CD14-positive monocyte (primary cell): Measurements from ENCODE around the gene DGAT2. TPM values are rescaled to one million over a fixed set of nuclear protein-coding genes. Genes with fewer than 3 reads are reported as not detected.

Source experiments
- DNase-seq, 3 donors: peaks; one replicate each; pipeline ENCODE4 v3.0.0-alpha.2; 2011 to 2022
- H2AFZ ChIP-seq: 2 replicates; pipeline ENCODE4 v1.6.0; 2012; ENCODE audit warnings: mild to moderate bottlenecking, low read depth, low read length, inconsistent platforms; ENCODE audit not compliant: insufficient read depth, poor library complexity, severe bottlenecking
- H3K27ac ChIP-seq, 2 donors: 1 replicate in 1 of 2; 2 replicates in 1 of 2; pipeline ENCODE4 v1.5.1; 2012 to 2013; ENCODE audit warnings: low read length in 2 of 2, control low read depth in 1 of 2, inconsistent platforms in 1 of 2, low read depth in 1 of 2, mild to moderate bottlenecking in 1 of 2
- H3K27me3 ChIP-seq, 2 donors: one replicate each; pipeline versions ENCODE4 v1.6.0 to v1.6.1; 2011 to 2013; ENCODE audit warnings: low read length in 2 of 2; ENCODE audit not compliant: control insufficient read depth in 2 of 2, insufficient read depth in 2 of 2
- H3K36me3 ChIP-seq, 2 donors: replicated peaks in 1 of 2; 1 replicate in 1 of 2; 2 replicates in 1 of 2; pipeline versions ENCODE4 v1.5.1 to v1.6.1; 2012 to 2013; ENCODE audit warnings: low read length in 2 of 2, control low read depth in 1 of 2, inconsistent platforms in 1 of 2, mild to moderate bottlenecking in 1 of 2; ENCODE audit not compliant: insufficient read depth in 2 of 2, control insufficient read depth in 1 of 2
- H3K4me1 ChIP-seq, 2 donors: 1 replicate in 1 of 2; 2 replicates in 1 of 2; pipeline versions ENCODE4 v1.5.1 to v1.6.1; 2012 to 2013; ENCODE audit warnings: low read length in 2 of 2, control low read depth in 1 of 2, inconsistent platforms in 1 of 2, mild to moderate bottlenecking in 1 of 2, moderate library complexity in 1 of 2; ENCODE audit not compliant: insufficient read depth in 2 of 2, control insufficient read depth in 1 of 2
- H3K4me2 ChIP-seq: replicated peaks from 2 replicates; pipeline ENCODE3; 2012; ENCODE audit warnings: low read length, moderate library complexity, mild to moderate bottlenecking; ENCODE audit not compliant: poor library complexity, severe bottlenecking; ENCODE audit errors: extremely low read depth
- H3K4me3 ChIP-seq, 3 experiments: fragments of 200-600 bp in 1 of 3; sonication (generic) in 1 of 3; replicated peaks in 1 of 3; 1 replicate in 2 of 3; 2 replicates in 1 of 3; pipeline ENCODE4 v1.5.1; 2011 to 2013; ENCODE audit warnings: low read length in 3 of 3, mild to moderate bottlenecking in 3 of 3, control low read depth in 2 of 3, low read depth in 2 of 3, inconsistent platforms in 1 of 3, moderate library complexity in 1 of 3
- H3K79me2 ChIP-seq: 2 replicates; pipeline ENCODE4 v1.6.0; 2012; ENCODE audit warnings: mild to moderate bottlenecking, control low read depth, inconsistent platforms, low read length, moderate library complexity; ENCODE audit not compliant: insufficient read depth
- H3K9ac ChIP-seq: 2 replicates; pipeline ENCODE4 v1.6.0; 2017; ENCODE audit warnings: low read length, mild to moderate bottlenecking; ENCODE audit not compliant: insufficient read depth, poor library complexity, severe bottlenecking
- H3K9me3 ChIP-seq, 2 donors: replicated peaks in 1 of 2; 1 replicate in 1 of 2; 2 replicates in 1 of 2; pipeline versions ENCODE4 v1.5.1 to v1.6.1; 2012 to 2013; ENCODE audit warnings: low read length in 2 of 2, control low read depth in 1 of 2; ENCODE audit not compliant: control insufficient read depth in 1 of 2, insufficient read depth in 1 of 2
- H4K20me1 ChIP-seq: 2 replicates; pipeline ENCODE4 v1.6.0; 2012; ENCODE audit warnings: mild to moderate bottlenecking, low read length, control low read depth, moderate library complexity; ENCODE audit not compliant: insufficient read depth
- H3K27ac Mint-ChIP-seq, 7 donors: one replicate each; pipeline ENCODE4 v1.8.0; 2020; ENCODE audit warnings: mild to moderate bottlenecking in 7 of 7, mixed read lengths in 7 of 7, moderate library complexity in 6 of 7, inconsistent platforms in 2 of 7
- H3K27me3 Mint-ChIP-seq, 3 donors: one replicate each; pipeline ENCODE4 v1.8.0; 2021 to 2022; ENCODE audit warnings: low read depth in 3 of 3, mild to moderate bottlenecking in 3 of 3, mixed read lengths in 3 of 3, moderate library complexity in 3 of 3, inconsistent platforms in 1 of 3
- H3K36me3 Mint-ChIP-seq, 2 donors: one replicate each; pipeline ENCODE4 v1.8.0; 2020; ENCODE audit warnings: mixed read lengths in 2 of 2, inconsistent platforms in 1 of 2, mild to moderate bottlenecking in 1 of 2
- H3K4me1 Mint-ChIP-seq: one replicate; pipeline ENCODE4 v1.8.0; 2020; ENCODE audit warnings: mild to moderate bottlenecking, mixed read lengths
- H3K4me3 Mint-ChIP-seq, 2 donors: one replicate each; pipeline ENCODE4 v1.8.0; 2020; ENCODE audit warnings: mild to moderate bottlenecking in 2 of 2, mixed read lengths in 2 of 2, moderate library complexity in 1 of 2
- H3K9me3 Mint-ChIP-seq, 7 donors: one replicate each; pipeline ENCODE4 v1.8.0; 2020 to 2022; ENCODE audit warnings: mixed read lengths in 7 of 7, mild to moderate bottlenecking in 6 of 7, moderate library complexity in 6 of 7, inconsistent platforms in 2 of 7
- CTCF ChIP-seq: fragments of 200-600 bp; IDR thresholded peaks from one replicate; pipeline ENCODE4 v1.8.0; 2022; ENCODE audit warnings: antibody characterized with exemption, mild to moderate bottlenecking
- WGBS: methylation state at CpG from one replicate; pipeline ENCODE4 v1.1.5; 2013; ENCODE audit warnings: missing lambda C conversion rate; ENCODE audit not compliant: insufficient coverage; 5-methylcytosine and 5-hydroxymethylcytosine counted together
- intact Hi-C, 2 donors: fragments of 100-400 bp; cut with micrococcal nuclease; formaldehyde crosslinking; loops; one replicate each; pipeline versions ENCODE4 v1.15.0 to v1.15.1; 2023
- polyA plus RNA-seq, 3 donors: library from polyadenylated mRNA; depleted of rRNA in 1 of 3; unstranded in 2 of 3; stranded (reverse) in 1 of 3; fragments of 300-500 nt in 2 of 3; fragments of >200 nt in 1 of 3; fragmentation: Illumina TruSeq in 2 of 3; gene quantifications; 1 replicate in 2 of 3; 2 replicates in 1 of 3; pipeline ENCODE4 v1.2.3, GENCODE V29; 2012 to 2021

Gene DGAT2
- polyA plus RNA-seq, 3 donors: 7.0 to 18.4 (median 14.8) TPM

- H3K27me3 Mint-ChIP-seq: peaks cover 2 to 7% (median 4%) of the 10 kb centered on the region in 3 donors
- WGBS: 100% methylated on average over 4 of the region's 5 CpGs
- no peak overlapping the region for H3K4me2 ChIP-seq
- no peaks in the 10 kb centered on the region for H3K9me3 ChIP-seq
- H3K27me3 ChIP-seq: no peaks in the 10 kb centered on the region
- H3K36me3 ChIP-seq: no peaks in the 10 kb centered on the region
- no peak for TF ChIP-seq CTCF
- no peaks in the 10 kb centered on the region for H3K4me1 Mint-ChIP-seq
- no peaks in the 10 kb centered on the region for H4K20me1 ChIP-seq
- no peaks in the 10 kb centered on the region for H3K79me2 ChIP-seq
- no peak for DNase-seq
- no peak overlapping the region for H3K27ac ChIP-seq
- no peak overlapping the region for H3K4me3 ChIP-seq
- intact Hi-C loops: loop anchor here in 1 of 2 donors (10.0 kb wide), 1 partner anchor 50 kb away; no protein-coding TSS in a partner anchor
- H2AFZ ChIP-seq: no peak overlapping the region
- H3K27ac Mint-ChIP-seq: no peak overlapping the region
- H3K9me3 Mint-ChIP-seq: peaks cover 0 to 2% (median 0%) of the 10 kb centered on the region in 7 donors
- no peaks in the 10 kb centered on the region for H3K36me3 Mint-ChIP-seq
- H3K9ac ChIP-seq: no peak overlapping the region
- H3K4me1 ChIP-seq: no peaks in the 10 kb centered on the region
- no peak overlapping the region for H3K4me3 Mint-ChIP-seq
These were observed 33.9 kb upstream of the DGAT2 start for GRCh38 chr11:75734491-75735180.

- H3K4me3 ChIP-seq: no peak overlapping the region
- H3K79me2 ChIP-seq: no peaks in the 10 kb centered on the region
- WGBS: 100% methylated on average over 4 of the region's 4 CpGs
- intact Hi-C loops: loop anchor here in 1 of 2 donors (10.0 kb wide), 1 partner anchor 49 kb away; no protein-coding TSS in a partner anchor
- no peak overlapping the region for H3K9ac ChIP-seq
- Mint-ChIP-seq H3K27ac (no peak overlapping the region), H3K4me1 (no peaks in the 10 kb centered on the region), H3K4me3 (no peak overlapping the region), H3K27me3 (peaks cover 2 to 9% (median 4%) of the 10 kb centered on the region in 3 donors), H3K9me3 (peaks cover 0 to 2% (median 0%) of the 10 kb centered on the region in 7 donors), H3K36me3 (no peaks in the 10 kb centered on the region)
- no peak overlapping the region for H3K27ac ChIP-seq
- no peaks in the 10 kb centered on the region for H4K20me1 ChIP-seq
- no peak overlapping the region for H2AFZ ChIP-seq
- no peak overlapping the region for H3K4me2 ChIP-seq
- H3K36me3 ChIP-seq: no peaks in the 10 kb centered on the region
- DNase-seq: no peak
- TF ChIP-seq CTCF: no peak
- H3K4me1 ChIP-seq: no peaks in the 10 kb centered on the region
- no peaks in the 10 kb centered on the region for H3K9me3 ChIP-seq
- no peaks in the 10 kb centered on the region for H3K27me3 ChIP-seq
These were observed 33.3 kb upstream of the DGAT2 start for GRCh38 chr11:75735181-75735845.
